ENCODE data around the gene CYBB.

Gene CYBB

GRCh38 chrX:37834937-37835336 lies 55.1 kb downstream of the CYBB start:
- Histone ChIP-seq H3K9ac (ENCODE audit: insufficient read length, low read depth) (no peak overlapping the region), H3K4me1 (ENCODE audit: insufficient read depth, insufficient read length) (no peaks in the 10 kb centered on the region), H3K27me3 (ENCODE audit: insufficient read depth, insufficient read length) (no peaks in the 10 kb centered on the region), H3K9me3 (ENCODE audit: insufficient read depth, low read length) (no peaks in the 10 kb centered on the region), H3K36me3 (ENCODE audit: insufficient read depth, insufficient read length, low read length) (peaks cover 4% of the 10 kb centered on the region), H3K4me3 (ENCODE audit: insufficient read length, low read depth) (no peak overlapping the region)
- no peak for DNase-seq (ENCODE audit: low read depth, low spot score)
- TF ChIP-seq YY1 (IDR thresholded peaks at IDR 0.05; ENCODE audit: insufficient read depth, insufficient read length) (no peak), SUZ12 (IDR thresholded peaks at IDR 0.05; ENCODE audit: extremely low read depth, insufficient read depth, insufficient read length) (no peak), ZNF274 (IDR thresholded peaks at IDR 0.05; ENCODE audit: low read depth, low read length) (no peak)

- H3K9me3 ChIP-seq (ENCODE audit: insufficient read depth, low read length), result no peaks in the 10 kb centered on the region
- no peak overlapping the region for H3K4me3 ChIP-seq (ENCODE audit: insufficient read length, low read depth)
- no peaks in the 10 kb centered on the region for H3K4me1 ChIP-seq (ENCODE audit: insufficient read depth, insufficient read length)
- H3K9ac ChIP-seq (ENCODE audit: insufficient read length, low read depth), result no peak overlapping the region
- H3K36me3 ChIP-seq (ENCODE audit: insufficient read depth, insufficient read length, low read length), result peaks cover 25% of the 10 kb centered on the region
- no peaks in the 10 kb centered on the region for H3K27me3 ChIP-seq (ENCODE audit: insufficient read depth, insufficient read length)
- no peak for DNase-seq (ENCODE audit: low read depth, low spot score)
- no peak for TF ChIP-seq ZNF274 (IDR thresholded peaks at IDR 0.05; ENCODE audit: low read depth, low read length)
- TF ChIP-seq SUZ12 (IDR thresholded peaks at IDR 0.05; ENCODE audit: extremely low read depth, insufficient read depth, insufficient read length), result no peak
- TF ChIP-seq YY1 (IDR thresholded peaks at IDR 0.05; ENCODE audit: insufficient read depth, insufficient read length), result no peak
Observed at GRCh38 chrX:37840931-37841330, 61.1 kb downstream of the CYBB start.

DNA sequence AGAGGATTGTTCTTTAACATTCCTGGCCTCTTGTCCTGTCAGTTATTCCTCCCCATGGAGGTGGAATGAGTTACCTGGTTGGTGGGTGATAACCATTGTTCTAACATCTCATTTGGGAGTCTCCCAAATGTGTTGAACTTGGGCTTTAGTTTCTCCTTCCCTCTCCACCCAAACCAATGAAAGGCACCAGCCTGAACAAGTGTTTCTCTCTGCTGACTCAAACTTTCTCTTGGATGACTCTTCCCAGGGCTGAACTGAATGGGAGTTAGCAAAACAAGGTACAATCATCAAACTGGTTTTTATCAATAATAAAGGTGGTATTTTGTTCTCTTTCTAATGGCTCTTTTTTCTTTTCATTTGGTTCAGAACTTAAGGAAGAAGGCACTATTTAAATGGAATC lies 64.8 kb downstream of the CYBB start:
- no peak overlapping the region for H3K9ac ChIP-seq (ENCODE audit: insufficient read length, low read depth)
- no peak for DNase-seq (ENCODE audit: low read depth, low spot score)
- no peaks in the 10 kb centered on the region for H3K9me3 ChIP-seq (ENCODE audit: insufficient read depth, low read length)
- H3K4me3 ChIP-seq (ENCODE audit: insufficient read length, low read depth), result no peak overlapping the region
- no peaks in the 10 kb centered on the region for H3K4me1 ChIP-seq (ENCODE audit: insufficient read depth, insufficient read length)
- no peaks in the 10 kb centered on the region for H3K27me3 ChIP-seq (ENCODE audit: insufficient read depth, insufficient read length)
- TF ChIP-seq SUZ12 (IDR thresholded peaks at IDR 0.05; ENCODE audit: extremely low read depth, insufficient read depth, insufficient read length) (no peak), YY1 (IDR thresholded peaks at IDR 0.05; ENCODE audit: insufficient read depth, insufficient read length) (no peak), ZNF274 (IDR thresholded peaks at IDR 0.05; ENCODE audit: low read depth, low read length) (no peak)
- peaks cover 21% of the 10 kb centered on the region for H3K36me3 ChIP-seq (ENCODE audit: insufficient read depth, insufficient read length, low read length)

DNA sequence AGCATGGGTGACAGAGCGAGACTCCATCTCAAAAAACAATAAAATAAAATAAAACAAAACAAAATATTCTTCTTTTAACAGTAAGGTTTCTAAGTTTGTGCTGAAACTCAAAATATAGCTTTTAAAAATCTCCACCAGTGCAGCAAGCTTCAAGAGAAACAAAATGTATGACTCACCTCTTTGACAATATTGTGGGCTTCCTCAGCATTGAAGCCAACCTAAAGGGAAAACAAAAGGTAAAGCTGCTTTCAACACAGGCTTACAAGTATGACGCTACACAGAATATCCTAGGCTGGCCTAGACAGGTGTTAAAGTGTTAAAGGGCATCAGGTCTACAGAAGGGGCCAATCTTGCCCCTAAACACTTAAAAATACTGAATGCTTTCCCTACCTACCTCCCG lies 66.3 kb downstream of the CYBB start:
- TF ChIP-seq YY1 (IDR thresholded peaks at IDR 0.05; ENCODE audit: insufficient read depth, insufficient read length) (no peak), ZNF274 (IDR thresholded peaks at IDR 0.05; ENCODE audit: low read depth, low read length) (no peak), SUZ12 (IDR thresholded peaks at IDR 0.05; ENCODE audit: extremely low read depth, insufficient read depth, insufficient read length) (no peak)
- Histone ChIP-seq H3K9me3 (ENCODE audit: insufficient read depth, low read length) (no peaks in the 10 kb centered on the region), H3K27me3 (ENCODE audit: insufficient read depth, insufficient read length) (no peaks in the 10 kb centered on the region), H3K4me1 (ENCODE audit: insufficient read depth, insufficient read length) (no peaks in the 10 kb centered on the region), H3K9ac (ENCODE audit: insufficient read length, low read depth) (no peak overlapping the region), H3K4me3 (ENCODE audit: insufficient read length, low read depth) (no peak overlapping the region), H3K36me3 (ENCODE audit: insufficient read depth, insufficient read length, low read length) (peaks cover 12% of the 10 kb centered on the region)
- no peak for DNase-seq (ENCODE audit: low read depth, low spot score)

DNA sequence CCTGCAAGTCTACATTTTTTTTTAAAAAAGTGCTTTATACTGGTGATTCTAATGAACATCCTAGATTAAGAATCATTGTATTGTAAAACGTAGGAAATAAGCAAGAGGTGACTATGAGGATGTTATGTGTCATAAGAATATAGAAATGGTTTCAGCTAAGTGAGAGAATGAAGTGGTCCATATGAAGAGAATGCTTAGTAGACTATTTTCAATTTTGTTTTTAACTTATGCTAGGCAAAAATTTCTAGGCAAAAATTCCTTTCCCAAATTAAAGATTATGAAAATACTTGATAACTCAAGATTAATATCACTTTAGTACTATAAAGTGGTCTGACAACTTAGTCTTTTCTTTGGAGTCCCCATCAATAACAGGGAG lies 66.7 kb downstream of the CYBB start:
- TF ChIP-seq ZNF274 (IDR thresholded peaks at IDR 0.05; ENCODE audit: low read depth, low read length) (no peak), YY1 (IDR thresholded peaks at IDR 0.05; ENCODE audit: insufficient read depth, insufficient read length) (no peak), SUZ12 (IDR thresholded peaks at IDR 0.05; ENCODE audit: extremely low read depth, insufficient read depth, insufficient read length) (no peak)
- H3K9ac ChIP-seq (ENCODE audit: insufficient read length, low read depth), result peak overlapping the region; percentile 80
- H3K36me3 ChIP-seq (ENCODE audit: insufficient read depth, insufficient read length, low read length), result peaks cover 9% of the 10 kb centered on the region
- no peaks in the 10 kb centered on the region for H3K27me3 ChIP-seq (ENCODE audit: insufficient read depth, insufficient read length)
- H3K4me3 ChIP-seq (ENCODE audit: insufficient read length, low read depth), result peak overlapping the region; percentile 78
- H3K4me1 ChIP-seq (ENCODE audit: insufficient read depth, insufficient read length), result no peaks in the 10 kb centered on the region
- DNase-seq (ENCODE audit: low read depth, low spot score), result no peak
- no peaks in the 10 kb centered on the region for H3K9me3 ChIP-seq (ENCODE audit: insufficient read depth, low read length)

DNA sequence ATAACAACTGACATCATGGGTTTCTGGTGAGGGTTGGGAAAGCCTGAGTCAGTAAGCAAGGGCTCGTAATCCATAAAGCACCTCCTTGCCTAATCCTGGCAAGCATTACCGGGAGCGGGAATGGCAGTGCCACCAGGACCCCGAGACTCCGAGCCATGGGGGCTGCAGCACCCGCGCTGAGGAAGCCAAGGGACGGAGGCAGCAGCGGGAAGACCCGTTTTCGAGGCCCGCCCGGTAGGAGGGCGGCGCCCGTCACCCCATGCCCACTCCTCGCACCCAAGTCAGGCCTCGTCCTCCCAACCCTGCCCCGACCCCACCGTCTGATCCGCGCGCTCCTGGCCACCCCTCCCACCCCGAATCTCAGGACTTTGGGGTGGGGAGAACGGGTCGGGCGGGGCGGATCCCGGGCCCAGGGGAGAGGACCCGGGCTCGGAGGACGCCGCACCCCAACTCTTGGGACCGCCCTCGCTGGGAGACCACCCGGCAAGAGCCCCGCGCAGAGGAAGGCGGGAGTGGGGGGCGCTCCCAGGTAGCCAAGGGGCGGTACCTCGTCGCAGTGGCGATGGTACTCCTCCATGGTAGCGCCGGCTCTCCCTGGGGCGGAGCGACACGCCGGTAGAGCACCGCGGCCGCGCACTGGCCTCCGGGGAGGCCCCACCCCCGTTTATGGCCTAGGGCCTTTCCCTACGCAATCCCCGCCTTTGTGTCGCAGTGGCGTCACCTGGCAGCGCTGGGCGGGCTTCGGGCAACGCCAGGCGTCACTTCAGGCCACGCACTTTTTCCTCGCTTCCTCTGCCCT lies 67.3 kb downstream of the CYBB start, which contains the start of gene DYNLT3:
DYNLT3 (minus strand) TSS at position 638 of the 799 bp plus-strand sequence; CDS start at position 577, 61 bp downstream.
- Histone ChIP-seq H3K9me3 (ENCODE audit: insufficient read depth, low read length) (no peaks in the 10 kb centered on the region), H3K4me1 (ENCODE audit: insufficient read depth, insufficient read length) (no peaks in the 10 kb centered on the region), H3K9ac (ENCODE audit: insufficient read length, low read depth) (peak within 1 kb of the TSS; percentile 80), H3K36me3 (ENCODE audit: insufficient read depth, insufficient read length, low read length) (peaks cover 9% of the 10 kb centered on the region), H3K4me3 (ENCODE audit: insufficient read length, low read depth) (peak within 1 kb of the TSS; percentile 78), H3K27me3 (ENCODE audit: insufficient read depth, insufficient read length) (no peaks in the 10 kb centered on the region)
- peak; percentile 63 for DNase-seq (ENCODE audit: low read depth, low spot score)
- TF ChIP-seq ZNF274 (IDR thresholded peaks at IDR 0.05; ENCODE audit: low read depth, low read length) (no peak), SUZ12 (IDR thresholded peaks at IDR 0.05; ENCODE audit: extremely low read depth, insufficient read depth, insufficient read length) (no peak), YY1 (IDR thresholded peaks at IDR 0.05; ENCODE audit: insufficient read depth, insufficient read length) (no peak)

GRCh38 chrX:37847733-37848197 lies 67.9 kb downstream of the CYBB start:
- H3K36me3 ChIP-seq (ENCODE audit: insufficient read depth, insufficient read length, low read length), result peaks cover 9% of the 10 kb centered on the region
- DNase-seq (ENCODE audit: low read depth, low spot score), result no peak
- peak overlapping the region; percentile 78 for H3K4me3 ChIP-seq (ENCODE audit: insufficient read length, low read depth)
- peak overlapping the region; percentile 74 for H3K9ac ChIP-seq (ENCODE audit: insufficient read length, low read depth)
- H3K4me1 ChIP-seq (ENCODE audit: insufficient read depth, insufficient read length), result no peaks in the 10 kb centered on the region
- no peaks in the 10 kb centered on the region for H3K9me3 ChIP-seq (ENCODE audit: insufficient read depth, low read length)
- no peak for TF ChIP-seq YY1 (IDR thresholded peaks at IDR 0.05; ENCODE audit: insufficient read depth, insufficient read length)
- no peak for TF ChIP-seq ZNF274 (IDR thresholded peaks at IDR 0.05; ENCODE audit: low read depth, low read length)
- TF ChIP-seq SUZ12 (IDR thresholded peaks at IDR 0.05; ENCODE audit: extremely low read depth, insufficient read depth, insufficient read length), result no peak
- no peaks in the 10 kb centered on the region for H3K27me3 ChIP-seq (ENCODE audit: insufficient read depth, insufficient read length)
